ENCODE measurements around the gene SMIM7. TPM values are rescaled to one million over a fixed set of nuclear protein-coding genes. Genes with fewer than 3 reads are reported as not detected.

SMIM7 gene
- total RNA-seq, 1 experiment from 2014 or later, result 77.6 TPM

DNA sequence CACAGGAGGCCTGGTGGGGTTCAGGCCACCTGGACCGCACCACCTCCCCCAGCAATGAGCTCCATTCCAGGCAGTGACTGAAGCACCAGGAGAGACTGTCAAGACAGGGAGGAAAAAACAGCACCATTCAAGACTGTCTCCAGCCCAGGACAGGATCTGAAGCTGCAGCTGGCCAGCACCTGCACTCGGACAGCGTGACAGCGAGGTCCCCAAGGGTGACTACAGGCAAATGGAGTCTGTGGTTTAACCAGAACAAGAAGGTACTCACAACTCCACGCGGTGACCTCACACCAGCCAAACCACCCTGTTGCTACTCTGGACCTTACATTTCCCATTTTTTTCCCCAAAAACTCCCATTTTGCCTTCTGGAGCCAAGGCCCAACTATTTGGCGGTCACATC, 41.7 kb downstream of the SMIM7 start:
- TF ChIP-seq, protein P1, sequence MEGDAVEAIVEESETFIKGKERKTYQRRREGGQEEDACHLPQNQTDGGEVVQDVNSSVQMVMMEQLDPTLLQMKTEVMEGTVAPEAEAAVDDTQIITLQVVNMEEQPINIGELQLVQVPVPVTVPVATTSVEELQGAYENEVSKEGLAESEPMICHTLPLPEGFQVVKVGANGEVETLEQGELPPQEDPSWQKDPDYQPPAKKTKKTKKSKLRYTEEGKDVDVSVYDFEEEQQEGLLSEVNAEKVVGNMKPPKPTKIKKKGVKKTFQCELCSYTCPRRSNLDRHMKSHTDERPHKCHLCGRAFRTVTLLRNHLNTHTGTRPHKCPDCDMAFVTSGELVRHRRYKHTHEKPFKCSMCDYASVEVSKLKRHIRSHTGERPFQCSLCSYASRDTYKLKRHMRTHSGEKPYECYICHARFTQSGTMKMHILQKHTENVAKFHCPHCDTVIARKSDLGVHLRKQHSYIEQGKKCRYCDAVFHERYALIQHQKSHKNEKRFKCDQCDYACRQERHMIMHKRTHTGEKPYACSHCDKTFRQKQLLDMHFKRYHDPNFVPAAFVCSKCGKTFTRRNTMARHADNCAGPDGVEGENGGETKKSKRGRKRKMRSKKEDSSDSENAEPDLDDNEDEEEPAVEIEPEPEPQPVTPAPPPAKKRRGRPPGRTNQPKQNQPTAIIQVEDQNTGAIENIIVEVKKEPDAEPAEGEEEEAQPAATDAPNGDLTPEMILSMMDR (conservative IDR thresholded peaks at IDR 0.05), result no peak
- peak overlapping the region in 1 of 2 experiments; percentile 21; a peak in 1 of 5 replicates for H3K4me3 Mint-ChIP-seq

More for the DNA sequence above, 41.7 kb downstream of the SMIM7 start:
- Histone ChIP-seq H3T11ph (ENCODE audit: low read length) (no peak overlapping the region), H4K91ac (ENCODE audit: insufficient read length, low read depth, low read length) (no peak overlapping the region), H2BK12ac (ENCODE audit: insufficient read length, low read depth, low read length) (no peak overlapping the region), H4K8ac (replicated peaks; ENCODE audit: insufficient read length, low read depth, low read length) (no peak overlapping the region), H3K79me1 (ENCODE audit: insufficient read depth, low read depth, low read length, poor library complexity, severe bottlenecking) (peaks cover 18% of the 10 kb centered on the region), H2AFZ (ENCODE audit: low read length) (no peak overlapping the region), H3K9ac (ENCODE audit: extremely low read depth, insufficient read length, low read length) (no peak overlapping the region), H2BK5ac (ENCODE audit: insufficient read length, low read length) (no peak overlapping the region), H4K5ac (ENCODE audit: insufficient read length, low read depth, low read length) (no peak overlapping the region), H3K79me2 (ENCODE audit: insufficient read depth, low read length) (peaks cover 72% of the 10 kb centered on the region; the same call in 1 of the 2 replicates), H4K20me1 (ENCODE audit: control insufficient read depth, insufficient read depth, insufficient read length) (no peaks in the 10 kb centered on the region), H2BK15ac (ENCODE audit: low read depth, low read length) (no peak overlapping the region), H3K9me3 (ENCODE audit: control insufficient read depth, low read depth, low read length) (no peaks in the 10 kb centered on the region), H3K14ac (ENCODE audit: insufficient read depth, low read length) (no peak overlapping the region), H3K4ac (ENCODE audit: low read depth, low read length) (no peak overlapping the region), H2AK5ac (ENCODE audit: insufficient read length, low read length) (no peak overlapping the region), H3K4me2 (ENCODE audit: insufficient read depth, insufficient read length, low read length) (no peak overlapping the region), H3K27ac (ENCODE audit: insufficient read length, low read depth, low read length) (no peak overlapping the region), H3K27me3 (ENCODE audit: insufficient read depth, low read length) (no peaks in the 10 kb centered on the region), H3K23ac (ENCODE audit: insufficient read length, low read depth, low read length) (no peak overlapping the region), H2BK20ac (ENCODE audit: low read depth, low read length, poor library complexity, severe bottlenecking) (no peak overlapping the region), H3K56ac (ENCODE audit: insufficient read length, low read depth, low read length) (no peak overlapping the region), H3K23me2 (ENCODE audit: insufficient read length, low read depth, low read length, poor library complexity, severe bottlenecking) (no peaks in the 10 kb centered on the region), H3K4me1 (ENCODE audit: insufficient read depth, low read length) (peaks cover 3% of the 10 kb centered on the region; the same call in 1 of the 2 replicates), H2BK120ac (ENCODE audit: low read depth, low read length, poor library complexity, severe bottlenecking) (no peak overlapping the region), H3K18ac (ENCODE audit: insufficient read length, low read depth, low read length) (no peak overlapping the region)
- DNase-seq, result no peak
- Mint-ChIP-seq H3K36me3 (ENCODE audit: insufficient read depth in 1 of 3, low read depth in 3 of 3) (peaks cover 0 to 2% (median 0%) of the 10 kb centered on the region in 3 experiments; a peak in 2 of 7 replicates), H3K27ac (peak overlapping the region; percentile 48 to 69 (median 64); a peak in 2 of 7 replicates), H3K4me1 (peaks cover 26 to 36% of the 10 kb centered on the region in 2 experiments), H3K27me3 (ENCODE audit: low read depth) (no peaks in the 10 kb centered on the region; the same call in 1 of the 2 replicates), H3K9me3 (no peaks in the 10 kb centered on the region)
- no CpG with 5 or more reads among the region's 7 CpGs for WGBS (ENCODE audit: extremely low coverage, insufficient read length, low lambda C conversion rate)

All from H9 (cell line).